HG02884 (cell line): ENCODE data around the gene PPIP5K1.
"Not testable (repeated sequence)": the region's sequence is repeated elsewhere in the genome, so short reads cannot be mapped to it uniquely, and the experiment has no call there.

Experiments
- ATAC-seq: cut with Tn5 transposase; IDR thresholded peaks from one replicate; pipeline ENCODE4 v1.9.1; 2021; ENCODE audit warnings: mild to moderate bottlenecking, moderate library complexity; ENCODE audit not compliant: unreplicated experiment

The PPIP5K1 gene

DNA sequence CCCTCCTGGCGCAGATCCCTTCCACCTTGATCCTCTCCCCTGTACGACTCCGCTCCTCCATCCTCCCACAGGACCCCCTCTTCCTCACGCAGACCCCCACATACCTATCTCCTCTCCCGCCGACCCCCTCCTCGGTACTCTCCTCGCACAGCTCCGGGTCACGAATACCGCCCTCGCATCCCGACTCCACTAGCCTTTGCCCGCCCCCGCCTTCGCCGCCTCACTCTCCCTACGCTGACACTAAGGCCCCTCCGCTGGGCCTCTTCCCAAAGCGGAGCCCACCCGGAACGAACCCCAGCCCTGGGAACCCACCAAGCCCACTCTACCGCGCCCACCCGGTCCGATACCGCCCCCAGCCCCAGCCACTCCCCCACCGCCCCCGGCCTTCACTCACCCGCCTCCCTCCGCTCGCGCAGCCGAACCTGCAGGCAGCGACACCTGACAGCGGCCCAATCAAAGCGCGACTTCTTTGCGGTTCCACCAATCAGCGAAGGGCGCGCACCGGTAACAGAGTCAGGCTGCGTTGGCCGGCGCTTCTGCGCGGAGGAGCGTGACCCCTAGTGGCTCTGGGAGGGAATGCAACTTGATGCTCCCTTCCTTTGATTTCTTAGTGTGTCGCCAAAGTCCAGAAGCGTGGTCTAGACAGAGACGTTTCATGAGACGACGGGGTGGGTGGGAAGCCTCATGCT is at the start of gene PPIP5K1:
TSS of gene PPIP5K1 (minus strand) at position 431 of the 689 bp plus-strand sequence. CDS start 5,704 bp downstream, outside the sequence.
- ATAC-seq, result peak; percentile 90

DNA sequence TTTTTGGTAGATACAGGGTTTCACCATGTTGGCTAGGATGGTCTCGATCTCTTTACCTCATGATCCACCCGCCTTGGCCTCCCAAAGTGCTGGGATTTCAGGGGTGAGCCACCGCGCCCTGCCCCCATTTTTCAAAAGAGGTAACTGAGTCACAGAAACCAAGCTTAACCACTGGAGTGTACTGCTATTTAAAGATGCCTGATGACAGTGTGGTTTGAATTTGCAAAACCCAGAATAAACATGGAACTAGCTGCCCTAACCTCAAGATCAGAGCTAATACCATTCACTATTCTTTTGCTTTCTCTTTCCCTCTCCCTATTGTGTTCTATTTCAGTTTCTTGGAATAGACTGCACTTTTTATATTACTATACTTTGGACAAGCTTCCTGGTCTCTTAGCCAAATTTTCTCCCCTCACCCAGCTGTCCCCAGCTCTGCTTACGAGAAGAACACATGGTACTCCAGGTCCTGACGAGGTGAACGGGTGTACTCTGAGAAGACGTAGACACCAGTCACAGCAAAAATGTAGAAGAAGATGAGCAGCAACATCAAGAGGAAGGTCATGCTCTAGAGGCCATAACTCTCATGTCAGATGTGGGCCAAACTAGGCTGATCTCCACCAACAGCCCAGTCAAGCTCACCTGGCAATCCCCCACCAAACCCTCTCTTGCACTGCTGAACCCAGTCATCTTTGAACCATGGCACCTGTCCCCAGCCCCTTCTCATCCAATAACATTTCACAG is 48.6 kb upstream of the PPIP5K1 start:
- ATAC-seq, result not testable (repeated sequence)

DNA sequence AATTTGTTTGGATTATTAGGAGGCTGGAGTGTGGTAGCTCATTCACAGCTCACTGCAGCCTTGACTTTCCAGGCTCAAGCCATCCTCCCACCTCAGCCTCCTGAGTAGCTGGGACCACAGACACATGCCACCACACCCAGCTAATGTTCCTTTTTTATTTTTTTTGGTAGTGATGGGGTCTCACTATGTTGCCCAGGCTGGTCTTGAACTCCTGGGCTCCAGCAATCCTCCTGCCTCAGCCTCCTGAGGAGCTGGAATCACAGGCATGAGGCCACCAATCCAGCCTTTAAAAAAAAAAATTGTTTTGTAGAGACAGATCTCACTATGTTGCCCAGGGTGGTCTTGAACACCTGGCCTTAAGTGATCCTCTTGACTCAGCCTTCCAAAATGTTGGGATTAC is 36.9 kb upstream of the PPIP5K1 start:
- not testable (repeated sequence) for ATAC-seq

DNA sequence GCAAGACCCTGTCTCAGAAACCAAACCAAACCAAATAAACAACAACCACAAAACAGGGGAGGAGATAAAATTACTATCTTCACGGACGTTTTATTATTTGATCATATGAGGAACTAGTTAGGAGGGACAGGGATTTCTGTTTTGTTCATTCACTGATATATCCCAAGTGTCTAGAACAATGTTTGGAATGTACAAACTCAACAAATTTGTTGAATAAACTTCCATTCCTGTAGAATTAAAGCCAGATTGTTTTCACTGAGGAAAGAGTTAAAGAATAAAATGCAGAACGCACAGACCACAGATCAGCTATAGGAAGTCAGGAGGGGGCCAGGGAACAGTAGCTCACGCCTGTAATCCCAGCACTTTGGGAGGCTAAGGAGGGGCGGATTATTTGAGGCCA is 35.1 kb upstream of the PPIP5K1 start:
- ATAC-seq, result no peak

DNA sequence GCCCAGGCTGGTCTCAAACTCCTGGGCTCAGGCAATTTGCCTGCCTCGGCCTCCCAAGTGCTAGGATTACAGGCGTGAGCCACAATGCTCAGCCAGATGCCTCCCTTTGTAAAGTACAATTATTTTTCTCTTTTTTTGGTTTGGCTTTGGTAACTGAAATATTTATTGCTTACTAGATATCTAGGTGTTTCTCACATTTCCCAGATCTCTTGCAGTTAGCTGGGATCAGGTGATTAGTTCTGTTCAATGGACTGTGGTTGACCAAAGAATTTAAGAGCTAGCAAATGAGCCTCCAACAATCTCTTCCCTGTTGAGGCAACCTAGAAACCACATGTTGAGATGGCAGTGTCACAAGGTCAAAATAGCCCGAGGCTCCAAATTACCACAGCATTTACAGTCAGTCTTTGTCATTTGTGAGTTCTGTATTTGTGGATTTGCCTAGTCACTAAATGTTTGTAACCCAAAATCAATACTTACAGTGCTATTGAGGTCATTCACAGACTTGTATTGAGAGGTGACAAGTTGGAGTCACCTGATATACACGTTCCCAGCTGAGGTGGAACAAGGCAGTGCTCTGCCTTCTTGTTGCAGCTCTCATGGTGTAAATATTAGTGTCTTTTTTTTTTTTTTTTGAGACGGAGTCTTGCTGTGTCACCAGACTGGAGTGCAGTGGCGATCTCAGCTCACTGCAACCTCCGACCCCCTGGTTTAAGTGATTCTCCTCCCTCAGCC is 32.2 kb upstream of the PPIP5K1 start:
- not testable (repeated sequence) for ATAC-seq

DNA sequence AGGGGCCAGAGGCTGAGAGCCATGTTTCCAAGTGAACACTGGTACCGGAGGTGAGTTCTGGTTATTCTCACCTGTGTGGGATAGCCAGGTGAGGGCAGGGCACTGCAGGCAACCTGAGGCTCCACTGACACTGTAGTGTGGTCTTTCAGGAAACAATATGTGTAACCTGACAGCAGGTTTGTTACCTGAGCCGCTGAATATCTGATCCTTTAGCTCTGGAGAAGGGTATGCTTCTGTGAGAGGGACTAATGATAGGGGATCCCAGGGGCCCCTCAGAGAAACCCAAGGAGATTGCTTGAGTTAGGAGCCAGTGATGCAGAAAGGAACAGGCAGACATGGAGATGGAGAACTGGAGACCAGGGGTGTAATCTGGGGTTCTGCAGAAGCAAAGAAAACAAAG is 28.7 kb upstream of the PPIP5K1 start, which contains the start of gene STRC:
TSS of gene STRC (minus strand) at position 101 of the 400 bp plus-strand sequence. CDS start at position 23, 78 bp downstream.
- not testable (repeated sequence) for ATAC-seq

DNA sequence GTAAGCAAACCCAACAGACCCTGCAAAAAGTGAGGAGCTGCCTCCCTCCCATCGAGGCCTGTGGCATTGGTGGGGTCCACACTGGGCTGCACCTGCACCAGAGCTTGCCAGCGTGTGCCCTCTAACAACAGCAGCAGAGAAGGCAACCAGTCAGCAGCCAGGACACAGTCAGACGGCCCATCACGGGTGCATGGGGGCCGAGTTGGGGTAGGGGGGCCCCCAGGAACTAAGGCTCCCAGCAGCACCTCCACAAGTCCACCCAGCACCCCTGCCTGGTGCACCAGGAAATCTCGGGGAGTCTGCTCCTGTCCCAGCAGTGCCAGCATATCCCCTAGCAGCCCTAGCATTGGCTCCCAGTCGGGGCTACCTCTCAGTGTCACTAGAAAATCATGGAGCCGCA is 27.7 kb upstream of the PPIP5K1 start:
- ATAC-seq, result not testable (repeated sequence)

DNA sequence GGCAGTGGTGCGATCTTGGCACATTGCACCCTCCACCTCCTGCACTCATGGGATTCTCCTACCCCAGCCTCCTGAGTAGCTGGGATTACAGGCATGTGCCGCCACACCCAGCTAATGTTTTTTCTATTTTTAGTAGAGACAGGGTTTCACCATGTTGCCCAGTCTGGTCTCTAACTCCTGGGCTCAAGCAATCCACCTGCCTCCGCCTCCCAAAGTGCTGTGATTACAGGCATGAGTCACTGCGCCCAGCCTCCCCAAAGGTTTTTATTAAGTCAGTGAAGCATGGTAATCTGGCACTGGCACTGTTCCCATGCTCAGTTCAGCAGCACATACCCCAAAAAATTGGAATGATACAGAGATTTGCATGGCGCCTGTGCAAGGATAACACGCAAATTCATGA is 12.2 kb upstream of the PPIP5K1 start:
- ATAC-seq, result not testable (repeated sequence)

DNA sequence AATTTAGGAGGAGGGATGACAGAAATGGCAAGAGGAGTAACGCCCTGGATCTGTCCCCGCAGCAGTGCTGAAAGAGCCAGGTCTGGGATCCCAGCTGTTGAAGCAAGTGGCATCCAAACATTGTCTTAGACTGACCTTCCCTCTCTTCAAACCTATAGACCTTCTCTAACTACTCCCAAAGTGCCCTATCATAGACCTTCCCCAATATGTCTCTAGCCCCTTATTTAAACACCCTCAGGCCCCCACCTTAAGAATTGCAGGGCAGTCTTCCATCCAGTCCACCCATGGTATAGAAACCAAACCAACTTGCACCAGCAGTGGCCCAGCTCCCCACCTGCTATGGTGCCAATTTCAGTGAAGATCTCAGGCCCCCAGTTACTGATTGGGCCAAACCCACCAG is 10.2 kb upstream of the PPIP5K1 start:
- ATAC-seq, result not testable (repeated sequence)

DNA sequence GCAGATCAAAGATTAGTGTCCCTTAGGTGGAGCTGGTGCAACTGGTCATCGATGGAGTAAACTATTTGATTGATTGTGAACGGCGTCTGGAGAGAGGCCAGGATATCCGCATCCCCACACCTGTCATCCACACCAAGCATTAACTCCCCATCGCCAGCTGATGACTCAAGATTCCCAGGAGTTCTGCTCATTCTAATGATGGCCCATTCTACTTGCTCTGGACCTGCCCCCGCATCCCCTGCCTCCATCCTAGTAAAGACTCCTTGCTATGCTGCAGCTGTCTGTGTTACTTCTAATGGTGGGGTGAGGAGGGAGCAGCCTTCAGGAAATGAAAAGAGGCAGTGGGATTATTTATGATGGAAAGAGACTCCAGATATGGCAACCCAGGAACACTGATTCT is 9.1 kb upstream of the PPIP5K1 start:
- ATAC-seq, result not testable (repeated sequence)

DNA sequence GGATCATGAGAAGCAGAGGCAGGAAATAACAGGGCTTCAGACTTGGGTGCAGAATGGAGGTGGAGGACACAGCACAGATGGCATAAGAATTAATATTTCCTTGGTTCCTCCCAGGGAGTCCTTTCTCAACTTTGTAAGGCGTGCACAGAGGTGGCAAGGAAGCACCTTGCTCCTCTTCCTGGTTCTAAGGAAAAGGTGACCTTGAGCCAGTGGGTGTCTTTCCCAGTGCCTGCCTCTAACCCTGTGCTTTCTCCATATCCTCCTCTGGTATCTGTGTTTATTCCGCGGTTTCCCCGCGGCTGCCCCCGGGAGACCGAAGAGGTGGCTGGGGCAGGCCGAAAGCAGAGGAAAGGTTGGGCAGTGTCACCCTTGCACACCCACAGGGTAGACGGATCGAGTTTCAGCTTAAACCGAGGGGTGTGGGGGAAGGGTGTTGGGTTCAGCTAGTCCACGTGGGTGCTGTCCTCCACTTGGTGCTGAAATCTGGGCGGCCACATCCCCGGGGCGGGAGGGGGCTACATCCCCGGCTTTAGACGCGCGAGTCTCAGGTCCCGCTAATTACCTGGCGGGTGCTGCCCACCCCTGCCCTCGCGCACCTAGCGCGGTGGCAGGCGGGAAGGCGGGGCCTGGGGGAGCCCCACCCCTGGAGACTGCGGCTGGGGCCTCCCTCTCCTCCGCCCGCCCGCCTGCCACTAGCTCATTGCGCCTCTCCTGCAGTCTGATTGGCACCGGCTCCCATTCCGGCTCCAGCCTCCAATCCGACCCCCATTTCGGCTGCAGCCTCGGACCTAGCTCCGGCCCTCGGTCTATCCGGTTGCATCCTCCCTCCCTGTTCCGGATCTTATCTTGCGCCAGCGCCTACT is 3.6 kb upstream of the PPIP5K1 start, which contains the start of gene CKMT1B:
TSS of gene CKMT1B (plus strand) at position 700 of the 863 bp plus-strand sequence. CDS start 192 bp downstream, outside the sequence.
- not testable (repeated sequence) for ATAC-seq

DNA sequence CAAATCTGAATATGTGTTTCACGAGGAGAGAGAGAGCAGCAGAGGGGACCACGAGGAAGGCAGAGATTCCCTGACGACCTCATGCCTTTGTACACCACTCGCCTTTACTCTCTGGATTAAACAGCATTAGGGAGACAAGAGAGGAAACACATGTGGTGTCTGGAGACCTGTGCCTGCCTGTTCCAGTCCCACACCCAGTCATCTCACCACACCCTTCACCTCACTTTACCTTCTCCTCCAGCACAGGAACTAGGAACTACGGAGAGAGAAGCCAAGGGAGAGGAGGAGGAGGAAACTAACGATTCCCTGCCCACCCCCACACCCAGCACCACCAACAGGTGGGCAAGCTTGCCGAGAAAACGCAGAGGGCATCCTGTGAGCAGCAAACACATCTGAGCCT is 2.8 kb upstream of the PPIP5K1 start:
- ATAC-seq, result not testable (repeated sequence)

DNA sequence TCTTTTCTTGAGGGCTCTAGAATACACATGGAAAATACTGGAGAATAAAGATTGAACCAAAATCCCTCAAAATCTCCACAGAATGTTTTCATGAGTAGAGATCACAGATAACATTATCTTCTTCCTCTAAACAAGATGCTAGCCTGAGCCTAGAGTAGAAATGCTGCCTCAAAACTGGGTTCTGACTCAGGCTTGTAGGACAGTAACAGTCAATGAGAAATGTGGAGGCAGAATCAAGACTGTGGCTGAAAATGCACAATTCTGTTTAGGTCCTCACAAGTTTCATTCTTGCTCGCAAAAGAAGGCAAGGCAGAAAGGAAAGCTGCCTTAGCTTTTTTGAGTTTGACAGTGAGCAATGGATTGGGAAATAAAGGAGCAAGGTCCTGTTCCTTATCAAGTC is 15.4 kb downstream of the PPIP5K1 start:
- not testable (repeated sequence) for ATAC-seq

DNA sequence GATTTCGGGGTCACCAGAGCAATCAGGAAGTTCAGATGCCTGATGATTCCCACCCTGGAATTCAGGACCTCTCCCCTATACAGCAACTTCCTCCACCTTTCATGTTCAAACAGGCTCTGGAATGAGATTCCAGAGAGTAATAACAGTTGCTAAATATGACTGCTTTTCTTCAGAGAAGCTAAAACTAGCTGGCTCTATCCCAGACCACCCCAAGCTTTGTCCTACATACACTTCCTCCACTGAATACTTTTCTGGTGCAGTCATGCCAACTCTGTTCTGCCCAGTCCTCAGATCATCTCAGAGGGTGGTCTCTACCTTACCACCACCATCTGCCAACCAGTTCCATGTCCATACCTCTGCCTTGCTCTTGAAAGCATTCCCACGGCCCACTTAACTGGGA is 23.4 kb downstream of the PPIP5K1 start:
- not testable (repeated sequence) for ATAC-seq

DNA sequence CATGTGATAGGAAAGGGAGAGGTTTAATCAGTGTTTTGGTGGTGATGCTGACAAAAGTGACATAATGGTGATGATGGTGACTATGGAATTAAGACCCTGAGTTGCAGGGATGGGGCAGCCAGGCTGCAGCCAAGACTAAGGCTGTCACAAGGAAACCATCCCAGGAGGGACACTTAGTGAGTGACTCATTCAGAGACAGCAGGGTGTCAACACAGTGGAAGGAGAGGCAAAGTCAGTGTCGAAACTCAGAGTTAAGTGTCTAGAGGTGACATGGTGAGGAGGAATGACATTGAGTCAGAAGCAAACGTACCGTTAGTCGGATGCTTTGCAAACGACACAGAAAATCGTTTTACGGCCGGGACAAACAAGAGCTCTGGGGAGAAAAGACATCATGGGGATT is 26.2 kb downstream of the PPIP5K1 start:
- not testable (repeated sequence) for ATAC-seq

DNA sequence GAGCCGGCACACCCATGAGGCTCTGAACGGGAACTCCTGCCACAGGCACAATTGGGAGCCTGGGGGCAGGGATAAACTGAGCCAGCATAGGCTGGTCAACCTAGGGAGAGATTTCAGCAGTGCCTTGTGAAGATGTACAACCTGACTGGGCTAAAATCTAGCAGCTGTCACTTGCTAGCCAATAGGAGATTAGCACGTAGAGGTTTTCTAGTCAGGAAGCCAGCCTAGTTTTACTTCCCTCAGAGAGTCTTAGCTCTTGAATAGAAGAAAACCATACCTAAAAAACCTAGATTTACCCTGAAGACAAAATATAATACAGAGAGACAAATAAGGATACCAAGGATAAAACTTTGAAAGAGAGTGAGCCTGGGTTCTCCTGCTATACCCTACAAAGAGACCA is 27.3 kb downstream of the PPIP5K1 start:
- ATAC-seq, result not testable (repeated sequence)

DNA sequence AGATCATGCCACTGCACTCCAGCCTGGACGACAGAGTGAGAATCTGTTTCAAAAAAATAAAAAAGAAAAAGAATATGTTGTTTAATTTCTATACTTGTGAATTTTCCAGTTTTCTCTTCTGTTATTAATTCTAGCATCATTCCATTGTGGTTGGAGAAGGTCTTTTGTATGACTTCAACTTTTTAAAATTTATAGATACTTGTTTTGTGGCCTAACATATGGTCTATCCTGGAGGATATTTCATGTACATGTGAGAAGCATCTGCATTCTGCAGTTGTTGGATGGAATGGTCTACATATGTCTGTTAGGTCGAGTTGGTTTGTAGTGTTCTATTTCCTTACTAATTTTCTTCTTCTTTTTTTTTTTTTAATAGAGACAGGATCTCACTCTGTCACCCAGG is 37.0 kb downstream of the PPIP5K1 start:
- ATAC-seq, result no peak

DNA sequence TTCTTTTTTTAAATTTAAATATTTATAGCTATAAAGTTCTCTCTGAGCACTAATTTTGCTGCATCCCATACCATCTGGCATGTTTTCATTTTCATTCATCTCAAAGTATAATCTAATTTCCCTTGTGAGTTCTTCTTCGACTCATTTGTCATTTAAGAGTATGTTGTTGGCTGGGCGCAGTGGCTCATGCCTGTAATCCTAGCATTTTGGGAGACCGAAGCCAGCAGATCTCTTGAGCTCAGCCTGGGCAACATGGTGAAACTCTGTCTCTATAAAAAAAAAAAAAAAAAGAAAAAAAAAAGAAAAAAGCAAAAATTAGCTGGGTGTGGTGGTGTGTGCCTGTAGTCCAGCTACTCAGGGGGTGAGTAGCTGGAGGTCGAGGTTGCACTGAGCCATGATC is 37.8 kb downstream of the PPIP5K1 start:
- ATAC-seq, result no peak

DNA sequence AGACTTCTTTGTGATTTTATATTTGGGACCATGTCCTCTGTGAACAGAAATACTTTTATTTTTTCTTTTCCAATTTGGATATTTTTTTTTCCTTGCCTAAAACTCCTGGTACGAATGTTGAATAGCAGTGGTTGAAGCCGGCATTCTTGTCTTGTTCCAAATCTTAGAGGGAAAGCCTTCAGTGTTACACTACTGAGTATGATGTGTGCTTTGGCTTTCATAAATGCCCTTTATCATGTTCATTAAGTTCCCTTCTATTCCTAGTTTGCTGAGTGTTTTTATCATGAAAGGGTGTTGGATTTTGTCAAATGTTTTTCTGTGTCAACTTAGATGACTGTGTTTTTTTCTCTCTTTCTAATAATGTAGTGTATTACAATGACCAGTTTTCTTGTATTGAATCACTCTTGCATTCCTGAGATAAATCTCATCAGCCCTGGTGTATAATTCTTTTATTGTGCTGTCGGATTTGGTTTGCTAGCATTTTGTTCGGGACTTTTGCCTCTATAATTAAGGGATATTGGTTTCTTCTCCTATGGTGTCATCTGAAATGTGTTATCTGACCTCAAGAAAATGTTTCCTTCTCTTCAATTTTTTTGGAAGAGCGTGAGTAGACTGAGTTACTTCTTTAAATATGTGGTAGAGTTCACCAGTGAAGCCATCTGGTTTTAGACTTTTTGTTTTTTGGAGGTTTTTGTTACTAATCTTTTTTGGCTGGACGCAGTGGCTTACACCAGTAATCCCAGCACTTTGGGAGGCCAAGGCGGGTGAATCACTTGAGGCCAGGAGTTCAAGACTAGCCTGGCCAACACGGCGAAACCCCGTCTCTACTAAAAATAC is 39.3 kb downstream of the PPIP5K1 start:
- ATAC-seq, result no peak
